ENCODE data around the gene PGP. TPM values are rescaled to one million over a fixed set of nuclear protein-coding genes. Genes with fewer than 3 reads are reported as not detected.

The PGP gene
- polyA plus RNA-seq, 1 donor (not counting 4 experiments of a cell fraction or from before 2014, with no cell fraction given) = 10.3 TPM

DNA sequence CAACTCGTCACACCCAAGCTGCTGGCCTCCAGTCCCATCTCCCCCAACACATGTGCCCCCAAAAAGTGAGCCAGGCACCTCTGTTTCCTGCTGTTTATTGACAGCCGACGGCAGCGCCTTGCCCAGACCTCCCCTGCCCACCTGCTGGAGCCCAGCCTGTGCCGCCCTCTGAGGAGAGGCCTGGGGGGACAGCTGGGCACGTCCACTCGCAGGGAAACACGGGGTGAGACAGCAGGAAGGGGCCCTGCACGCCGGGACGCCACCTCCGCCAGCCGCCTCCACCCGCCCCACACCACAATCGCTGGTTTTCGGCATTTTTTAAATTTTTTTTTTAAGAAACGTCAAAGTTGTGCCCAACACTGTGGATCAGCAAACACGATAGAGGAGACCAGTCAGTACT lies 37.5 kb downstream of the PGP start:
- H3K9ac ChIP-seq (ENCODE audit: control insufficient read depth, extremely low read depth, insufficient read depth, low read length) = no peak overlapping the region
- peaks cover 4% of the 10 kb centered on the region for H3K4me1 ChIP-seq (ENCODE audit: control insufficient read depth, extremely low read depth, insufficient read depth, low read length)
- no peaks in the 10 kb centered on the region for H4K20me1 ChIP-seq (ENCODE audit: control insufficient read depth, extremely low read depth, insufficient read depth, low read length)
- no peak overlapping the region for H3K4me2 ChIP-seq (ENCODE audit: control insufficient read depth, extremely low read depth, insufficient read depth, low read depth, low read length)
- dilution Hi-C loops (cut with MboI; ENCODE audit: extremely low pct_ligation_motif_present, low sequenced_read_pairs) = no loop called here
- H3K27ac ChIP-seq (ENCODE audit: control insufficient read depth, insufficient read depth, low read length) = no peak overlapping the region
- no peak overlapping the region for H3K4me3 ChIP-seq (ENCODE audit: control insufficient read depth in 2 of 3, extremely low read depth in 1 of 3, insufficient read depth in 2 of 3, low read depth in 1 of 3, low read length in 3 of 3)
- FAIRE-seq = no peak
- TF ChIP-seq, protein P1, sequence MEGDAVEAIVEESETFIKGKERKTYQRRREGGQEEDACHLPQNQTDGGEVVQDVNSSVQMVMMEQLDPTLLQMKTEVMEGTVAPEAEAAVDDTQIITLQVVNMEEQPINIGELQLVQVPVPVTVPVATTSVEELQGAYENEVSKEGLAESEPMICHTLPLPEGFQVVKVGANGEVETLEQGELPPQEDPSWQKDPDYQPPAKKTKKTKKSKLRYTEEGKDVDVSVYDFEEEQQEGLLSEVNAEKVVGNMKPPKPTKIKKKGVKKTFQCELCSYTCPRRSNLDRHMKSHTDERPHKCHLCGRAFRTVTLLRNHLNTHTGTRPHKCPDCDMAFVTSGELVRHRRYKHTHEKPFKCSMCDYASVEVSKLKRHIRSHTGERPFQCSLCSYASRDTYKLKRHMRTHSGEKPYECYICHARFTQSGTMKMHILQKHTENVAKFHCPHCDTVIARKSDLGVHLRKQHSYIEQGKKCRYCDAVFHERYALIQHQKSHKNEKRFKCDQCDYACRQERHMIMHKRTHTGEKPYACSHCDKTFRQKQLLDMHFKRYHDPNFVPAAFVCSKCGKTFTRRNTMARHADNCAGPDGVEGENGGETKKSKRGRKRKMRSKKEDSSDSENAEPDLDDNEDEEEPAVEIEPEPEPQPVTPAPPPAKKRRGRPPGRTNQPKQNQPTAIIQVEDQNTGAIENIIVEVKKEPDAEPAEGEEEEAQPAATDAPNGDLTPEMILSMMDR (optimal IDR thresholded peaks at IDR 0.05 in 1 of 3, IDR thresholded peaks at IDR 0.05 in 1 of 3, conservative IDR thresholded peaks at IDR 0.05 in 1 of 3; ENCODE audit: extremely low read depth in 1 of 3, insufficient read depth in 2 of 3, low read length in 3 of 3) = no peak
- no peak for TF ChIP-seq EZH2 (IDR thresholded peaks at IDR 0.05; ENCODE audit: low read length)
- H2AFZ ChIP-seq (ENCODE audit: control insufficient read depth, low read length) = no peak overlapping the region
- no peaks in the 10 kb centered on the region for H3K9me3 ChIP-seq (ENCODE audit: control insufficient read depth, low read depth, low read length)
- no peaks in the 10 kb centered on the region for H3K9me1 ChIP-seq (ENCODE audit: control insufficient read depth, extremely low read depth, insufficient read depth, low read length)
- H3K36me3 ChIP-seq (ENCODE audit: control insufficient read depth in 2 of 2, extremely low read depth in 1 of 2, insufficient read depth in 2 of 2, low read length in 2 of 2) = peaks cover 22 to 29% of the 10 kb centered on the region in 2 experiments
- H3K27me3 ChIP-seq (ENCODE audit: control insufficient read depth, extremely low read depth, insufficient read depth, low read length) = peaks cover 2% of the 10 kb centered on the region
- no peak for DNase-seq (ENCODE audit: low read depth, low spot score)
- H3K79me2 ChIP-seq (ENCODE audit: control insufficient read depth, insufficient read depth, low read length) = no peaks in the 10 kb centered on the region

DNA sequence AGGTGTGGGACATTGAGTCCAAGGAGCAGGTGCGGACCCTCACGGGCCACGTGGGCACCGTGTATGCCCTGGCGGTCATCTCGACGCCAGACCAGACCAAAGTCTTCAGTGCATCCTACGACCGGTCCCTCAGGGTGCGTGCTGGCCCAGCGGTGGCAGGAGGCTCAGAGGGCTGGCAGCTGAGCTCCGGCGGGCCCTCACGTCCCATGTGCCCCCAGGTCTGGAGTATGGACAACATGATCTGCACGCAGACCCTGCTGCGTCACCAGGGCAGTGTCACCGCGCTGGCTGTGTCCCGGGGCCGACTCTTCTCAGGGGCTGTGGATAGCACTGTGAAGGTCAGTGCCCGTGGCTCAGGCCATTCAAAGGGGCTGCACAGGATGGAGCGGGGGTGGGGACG lies 38.6 kb downstream of the PGP start:
- dilution Hi-C loops (cut with MboI; ENCODE audit: extremely low pct_ligation_motif_present, low sequenced_read_pairs) = no loop called here
- FAIRE-seq = no peak
- Histone ChIP-seq H3K4me2 (ENCODE audit: control insufficient read depth, extremely low read depth, insufficient read depth, low read depth, low read length) (no peak overlapping the region), H3K79me2 (ENCODE audit: control insufficient read depth, insufficient read depth, low read length) (no peaks in the 10 kb centered on the region), H3K9ac (ENCODE audit: control insufficient read depth, extremely low read depth, insufficient read depth, low read length) (no peak overlapping the region), H3K9me3 (ENCODE audit: control insufficient read depth, low read depth, low read length) (no peaks in the 10 kb centered on the region), H3K27me3 (ENCODE audit: control insufficient read depth, extremely low read depth, insufficient read depth, low read length) (peaks cover 2% of the 10 kb centered on the region), H2AFZ (ENCODE audit: control insufficient read depth, low read length) (no peak overlapping the region), H3K9me1 (ENCODE audit: control insufficient read depth, extremely low read depth, insufficient read depth, low read length) (no peaks in the 10 kb centered on the region), H3K36me3 (ENCODE audit: control insufficient read depth in 2 of 2, extremely low read depth in 1 of 2, insufficient read depth in 2 of 2, low read length in 2 of 2) (peaks cover 21 to 34% of the 10 kb centered on the region in 2 experiments), H3K4me1 (ENCODE audit: control insufficient read depth, extremely low read depth, insufficient read depth, low read length) (peaks cover 4% of the 10 kb centered on the region), H3K4me3 (ENCODE audit: control insufficient read depth in 2 of 3, extremely low read depth in 1 of 3, insufficient read depth in 2 of 3, low read depth in 1 of 3, low read length in 3 of 3) (no peak overlapping the region), H3K27ac (ENCODE audit: control insufficient read depth, insufficient read depth, low read length) (no peak overlapping the region), H4K20me1 (ENCODE audit: control insufficient read depth, extremely low read depth, insufficient read depth, low read length) (no peaks in the 10 kb centered on the region)
- no peak for TF ChIP-seq EZH2 (IDR thresholded peaks at IDR 0.05; ENCODE audit: low read length)
- no peak for DNase-seq (ENCODE audit: low read depth, low spot score)

DNA sequence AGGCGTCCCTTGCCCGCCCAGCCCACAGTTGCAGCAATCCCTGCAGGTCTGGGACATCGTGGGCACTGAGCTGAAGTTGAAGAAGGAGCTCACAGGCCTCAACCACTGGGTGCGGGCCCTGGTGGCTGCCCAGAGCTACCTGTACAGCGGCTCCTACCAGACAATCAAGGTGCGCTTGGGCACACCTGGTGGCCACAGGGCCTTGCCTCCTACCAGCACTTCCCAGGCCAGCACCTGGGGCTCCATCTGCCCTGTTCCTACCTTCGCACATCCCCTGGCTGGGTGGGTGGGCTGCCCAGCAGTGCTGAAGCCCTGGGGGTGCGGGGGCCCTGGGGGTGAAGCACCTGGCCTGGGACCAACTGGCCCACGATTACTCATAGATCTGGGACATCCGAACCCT lies 39.2 kb downstream of the PGP start:
- peaks cover 21 to 34% of the 10 kb centered on the region in 2 experiments for H3K36me3 ChIP-seq (ENCODE audit: control insufficient read depth in 2 of 2, extremely low read depth in 1 of 2, insufficient read depth in 2 of 2, low read length in 2 of 2)
- H3K4me1 ChIP-seq (ENCODE audit: control insufficient read depth, extremely low read depth, insufficient read depth, low read length) = peaks cover 4% of the 10 kb centered on the region
- no peak overlapping the region for H3K4me3 ChIP-seq (ENCODE audit: control insufficient read depth in 2 of 3, extremely low read depth in 1 of 3, insufficient read depth in 2 of 3, low read depth in 1 of 3, low read length in 3 of 3)
- H3K9me3 ChIP-seq (ENCODE audit: control insufficient read depth, low read depth, low read length) = no peaks in the 10 kb centered on the region
- no peaks in the 10 kb centered on the region for H3K9me1 ChIP-seq (ENCODE audit: control insufficient read depth, extremely low read depth, insufficient read depth, low read length)
- FAIRE-seq (no peak), DNase-seq (ENCODE audit: low read depth, low spot score) (no peak)
- TF ChIP-seq EZH2 (IDR thresholded peaks at IDR 0.05; ENCODE audit: low read length) = no peak
- TF ChIP-seq, protein P1 (optimal IDR thresholded peaks at IDR 0.05 in 1 of 3, IDR thresholded peaks at IDR 0.05 in 1 of 3, conservative IDR thresholded peaks at IDR 0.05 in 1 of 3; ENCODE audit: extremely low read depth in 1 of 3, insufficient read depth in 2 of 3, low read length in 3 of 3) = no peak
- dilution Hi-C loops (cut with MboI; ENCODE audit: extremely low pct_ligation_motif_present, low sequenced_read_pairs) = no loop called here
- no peak overlapping the region for H3K27ac ChIP-seq (ENCODE audit: control insufficient read depth, insufficient read depth, low read length)
- no peak overlapping the region for H3K4me2 ChIP-seq (ENCODE audit: control insufficient read depth, extremely low read depth, insufficient read depth, low read depth, low read length)
- no peaks in the 10 kb centered on the region for H4K20me1 ChIP-seq (ENCODE audit: control insufficient read depth, extremely low read depth, insufficient read depth, low read length)
- H3K9ac ChIP-seq (ENCODE audit: control insufficient read depth, extremely low read depth, insufficient read depth, low read length) = no peak overlapping the region
- H2AFZ ChIP-seq (ENCODE audit: control insufficient read depth, low read length) = no peak overlapping the region
- no peaks in the 10 kb centered on the region for H3K79me2 ChIP-seq (ENCODE audit: control insufficient read depth, insufficient read depth, low read length)
- H3K27me3 ChIP-seq (ENCODE audit: control insufficient read depth, extremely low read depth, insufficient read depth, low read length) = peaks cover 2% of the 10 kb centered on the region
